Activated CD8-positive, alpha-beta memory T cell treated with anti-CD3 and anti-CD28 coated beads, Interleukin-2, amount 50 U/mL, for 24 hours (primary cell): ENCODE data around the gene SERTAD4.
"Not testable (repeated sequence)": the region's sequence is repeated elsewhere in the genome, so short reads cannot be mapped to it uniquely, and the experiment has no call there.

Experiments used
- DNase-seq: peaks from one replicate; pipeline ENCODE4 v3.0.0-alpha.2; 2020; ENCODE audit errors: extremely low read depth

The SERTAD4 gene

GRCh38 chr1:210232511-210233215, at the start of gene SERTAD4:
Gene SERTAD4, plus strand, starts transcription at chr1:210232796. Its CDS starts 5,165 bp downstream, at chr1:210237961.
- no peak for DNase-seq

GRCh38 chr1:210185063-210185462, 47.5 kb upstream of the SERTAD4 start:
- DNase-seq, result no peak

- not testable (repeated sequence) for DNase-seq
These were observed 44.6 kb upstream of the SERTAD4 start for GRCh38 chr1:210187849-210188606.

GRCh38 chr1:210189426-210189825, 43.2 kb upstream of the SERTAD4 start:
- no peak for DNase-seq

GRCh38 chr1:210195635-210196160, 36.9 kb upstream of the SERTAD4 start:
- no peak for DNase-seq

- DNase-seq, result not testable (repeated sequence)
These were observed 36.3 kb upstream of the SERTAD4 start for GRCh38 chr1:210196266-210196665.

GRCh38 chr1:210198840-210199239, 33.8 kb upstream of the SERTAD4 start:
- no peak for DNase-seq

- DNase-seq, result no peak
These were observed 32.4 kb upstream of the SERTAD4 start for GRCh38 chr1:210200124-210200736.

GRCh38 chr1:210201681-210202080, 30.9 kb upstream of the SERTAD4 start:
- DNase-seq, result no peak

- no peak for DNase-seq
These were observed 24.8 kb upstream of the SERTAD4 start for GRCh38 chr1:210207597-210208450.

- no peak for DNase-seq
These were observed 19.3 kb upstream of the SERTAD4 start for GRCh38 chr1:210213335-210213734.

- no peak for DNase-seq
These were observed 17.8 kb upstream of the SERTAD4 start for GRCh38 chr1:210214573-210215409.

- no peak for DNase-seq
These were observed 15.1 kb upstream of the SERTAD4 start for GRCh38 chr1:210217482-210217881.

GRCh38 chr1:210218047-210218446, 14.5 kb upstream of the SERTAD4 start:
- no peak for DNase-seq

GRCh38 chr1:210222340-210223006, 10.1 kb upstream of the SERTAD4 start:
- no peak for DNase-seq

GRCh38 chr1:210223226-210223904, 9.2 kb upstream of the SERTAD4 start:
- no peak for DNase-seq

- DNase-seq, result no peak
These were observed 4.4 kb upstream of the SERTAD4 start for GRCh38 chr1:210228158-210228557.

GRCh38 chr1:210230149-210230695, 2.4 kb upstream of the SERTAD4 start:
- no peak for DNase-seq

- DNase-seq, result no peak
These were observed 618 bp upstream of the SERTAD4 start for GRCh38 chr1:210231846-210232510.
